DND-41 (cell line): ENCODE data around the gene ABCC3.
"Not testable (repeated sequence)": the region's sequence is repeated elsewhere in the genome, so short reads cannot be mapped to it uniquely, and the experiment has no call there.

Source experiments
- ATAC-seq: fragments of 200-7000 bp; cut with Tn5 transposase; 3 replicates; pipeline ENCODE4 v1.9.1; 2021; ENCODE audit warnings: low read depth; ENCODE audit not compliant: insufficient read depth
- DNase-seq: peaks from one replicate; pipeline ENCODE4 v3.0.0-alpha.2; 2020
- H2AFZ ChIP-seq: 2 replicates; pipeline ENCODE4 v1.6.0; 2012; ENCODE audit warnings: low read depth, low read length
- H3K27ac ChIP-seq: 2 replicates; pipeline ENCODE4 v1.5.1; 2012; ENCODE audit warnings: low read length, inconsistent platforms
- H3K27me3 ChIP-seq: fragments of 200-600 bp; sonication (generic); 2 replicates; pipeline ENCODE4 v1.6.0; 2012; ENCODE audit warnings: low read length, mild to moderate bottlenecking, inconsistent platforms; ENCODE audit not compliant: insufficient read depth, poor library complexity
- H3K36me3 ChIP-seq: 2 replicates; pipeline ENCODE4 v1.5.1; 2012; ENCODE audit warnings: low read length, inconsistent platforms; ENCODE audit not compliant: insufficient read depth
- H3K4me1 ChIP-seq: 2 replicates; pipeline ENCODE4 v1.5.1; 2012; ENCODE audit warnings: mild to moderate bottlenecking, low read length; ENCODE audit not compliant: insufficient read depth
- H3K4me2 ChIP-seq: 2 replicates; pipeline ENCODE4 v1.6.0; 2012; ENCODE audit warnings: mild to moderate bottlenecking, moderate library complexity, low read length, inconsistent platforms; ENCODE audit not compliant: insufficient read depth
- H3K4me3 ChIP-seq, 2 experiments: fragments of 200-600 bp in 1 of 2; shearing (Covaris generic) in 1 of 2; 2 replicates each; pipeline ENCODE4 v1.5.1; 2012 to 2016; ENCODE audit warnings: inconsistent platforms in 2 of 2, low read length in 2 of 2, mild to moderate bottlenecking in 2 of 2, low read depth in 1 of 2, moderate library complexity in 1 of 2
- H3K79me2 ChIP-seq: 2 replicates; pipeline ENCODE4 v1.6.0; 2012; ENCODE audit warnings: low read length, inconsistent platforms; ENCODE audit not compliant: insufficient read depth
- H3K9ac ChIP-seq: 2 replicates; pipeline ENCODE4 v1.6.0; 2012; ENCODE audit warnings: low read depth, mild to moderate bottlenecking, inconsistent platforms, low read length, moderate library complexity
- H3K9me3 ChIP-seq: 2 replicates; pipeline ENCODE4 v1.5.1; 2012; ENCODE audit warnings: low read length, moderate library complexity, mild to moderate bottlenecking, inconsistent platforms; ENCODE audit not compliant: insufficient read depth, severe bottlenecking
- H4K20me1 ChIP-seq: 2 replicates; pipeline ENCODE4 v1.6.0; 2012; ENCODE audit warnings: low read length; ENCODE audit not compliant: insufficient read depth
- EZH2 ChIP-seq: IDR thresholded peaks from 3 replicates; pipeline ENCODE4 v1.6.1; 2012; ENCODE audit warnings: borderline replicate concordance, low read depth, mild to moderate bottlenecking, moderate library complexity, low read length, inconsistent platforms; ENCODE audit not compliant: severe bottlenecking
- TF ChIP-seq, protein P1 (sequence below): IDR thresholded peaks from 2 replicates; pipeline ENCODE4 v1.5.1; 2012; ENCODE audit warnings: borderline replicate concordance, low read length, moderate library complexity, mild to moderate bottlenecking; ENCODE audit not compliant: poor library complexity, severe bottlenecking; ENCODE audit errors: extremely low read depth

ABCC3 gene

DNA sequence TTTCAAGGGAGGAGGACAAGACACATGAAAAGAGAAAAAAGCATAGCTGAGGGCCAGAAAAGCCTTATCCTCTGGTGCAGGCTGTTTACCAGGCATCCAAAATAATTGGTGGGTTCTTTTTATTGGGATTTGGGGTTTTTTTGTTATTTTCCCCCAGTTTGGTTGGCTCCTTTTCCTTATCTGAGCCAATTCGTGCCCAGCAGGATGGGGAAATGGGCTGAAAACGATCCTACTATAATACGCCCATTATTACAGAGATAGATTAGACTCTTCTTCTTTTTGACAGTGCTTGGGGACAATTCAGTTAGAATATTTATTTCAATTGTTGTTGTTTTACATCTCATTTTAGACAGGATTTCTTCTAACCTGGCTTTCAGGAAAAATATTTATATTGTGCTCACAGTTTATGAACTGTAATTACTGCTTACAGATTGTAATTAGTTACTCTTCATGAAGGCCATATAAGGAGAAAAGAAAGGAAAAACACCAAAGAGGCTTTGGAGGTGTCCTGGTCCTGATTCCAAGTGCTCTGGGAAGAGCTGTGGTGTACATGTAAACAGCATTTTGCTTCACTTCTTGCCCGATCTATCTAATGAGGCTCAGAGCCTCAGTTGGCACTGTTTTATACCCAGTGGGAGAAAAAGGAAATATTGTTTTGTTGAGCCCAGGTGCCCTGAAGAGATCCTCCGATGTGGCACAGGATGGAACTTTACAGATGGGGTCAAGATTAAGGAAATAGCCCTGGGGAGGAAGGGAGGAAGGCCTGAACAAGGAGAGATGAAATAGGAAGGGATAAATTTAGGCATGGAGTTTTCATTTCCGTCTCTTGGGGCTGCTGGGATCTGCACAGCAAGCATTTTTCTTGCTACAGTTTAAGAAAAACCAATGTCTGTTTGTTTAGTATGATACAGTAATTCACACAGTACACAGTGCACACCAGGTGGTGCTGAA, 73.6 kb downstream of the ABCC3 start:
- Histone ChIP-seq H4K20me1 (peaks cover 7% of the 10 kb centered on the region), H3K27me3 (no peaks in the 10 kb centered on the region), H3K9ac (peak overlapping the region; percentile 91), H3K36me3 (peaks cover 23% of the 10 kb centered on the region), H3K4me2 (peak overlapping the region; percentile 85), H3K9me3 (no peaks in the 10 kb centered on the region), H3K4me1 (peaks cover 58% of the 10 kb centered on the region), H3K4me3 (peak overlapping the region; percentile 62 to 94), H3K27ac (peak overlapping the region; percentile 98), H3K79me2 (peaks cover 69% of the 10 kb centered on the region), H2AFZ (peak overlapping the region; percentile 84)
- 0 out of 3 replicates have a peak, but pooled peaks have one; percentile 9 for ATAC-seq
- DNase-seq = peak; percentile 30
- TF ChIP-seq, protein P1, sequence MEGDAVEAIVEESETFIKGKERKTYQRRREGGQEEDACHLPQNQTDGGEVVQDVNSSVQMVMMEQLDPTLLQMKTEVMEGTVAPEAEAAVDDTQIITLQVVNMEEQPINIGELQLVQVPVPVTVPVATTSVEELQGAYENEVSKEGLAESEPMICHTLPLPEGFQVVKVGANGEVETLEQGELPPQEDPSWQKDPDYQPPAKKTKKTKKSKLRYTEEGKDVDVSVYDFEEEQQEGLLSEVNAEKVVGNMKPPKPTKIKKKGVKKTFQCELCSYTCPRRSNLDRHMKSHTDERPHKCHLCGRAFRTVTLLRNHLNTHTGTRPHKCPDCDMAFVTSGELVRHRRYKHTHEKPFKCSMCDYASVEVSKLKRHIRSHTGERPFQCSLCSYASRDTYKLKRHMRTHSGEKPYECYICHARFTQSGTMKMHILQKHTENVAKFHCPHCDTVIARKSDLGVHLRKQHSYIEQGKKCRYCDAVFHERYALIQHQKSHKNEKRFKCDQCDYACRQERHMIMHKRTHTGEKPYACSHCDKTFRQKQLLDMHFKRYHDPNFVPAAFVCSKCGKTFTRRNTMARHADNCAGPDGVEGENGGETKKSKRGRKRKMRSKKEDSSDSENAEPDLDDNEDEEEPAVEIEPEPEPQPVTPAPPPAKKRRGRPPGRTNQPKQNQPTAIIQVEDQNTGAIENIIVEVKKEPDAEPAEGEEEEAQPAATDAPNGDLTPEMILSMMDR = peak; percentile 0
- TF ChIP-seq EZH2 = no peak

DNA sequence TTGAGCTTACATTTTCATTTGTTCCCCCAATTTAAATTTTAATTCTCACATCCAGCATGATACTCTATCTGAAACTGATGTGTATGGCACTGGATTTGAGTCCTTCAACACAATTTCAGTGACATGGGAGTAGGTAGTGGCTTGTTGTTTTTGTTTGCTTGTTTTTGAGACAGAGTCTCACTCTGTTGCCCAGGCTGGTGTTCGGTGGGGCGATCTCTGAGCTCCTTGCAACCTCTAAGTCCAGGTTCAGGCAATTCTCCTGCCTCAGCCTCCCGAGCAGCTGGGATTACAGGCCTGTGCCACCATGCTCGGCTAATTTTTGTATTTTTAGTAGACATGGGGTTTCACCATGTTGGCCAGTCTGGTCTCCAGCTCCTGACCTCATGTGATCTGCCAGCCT, 74.4 kb downstream of the ABCC3 start:
- H3K79me2 ChIP-seq = peaks cover 61% of the 10 kb centered on the region
- peak overlapping the region; percentile 85 for H3K4me2 ChIP-seq
- peaks cover 15% of the 10 kb centered on the region for H3K36me3 ChIP-seq
- ATAC-seq, H3K27me3 ChIP-seq, H4K20me1 ChIP-seq, H3K9me3 ChIP-seq, DNase-seq: not testable (repeated sequence)
- peak overlapping the region; percentile 91 for H3K9ac ChIP-seq
- H3K4me3 ChIP-seq = peak overlapping the region; percentile 62 to 94; a peak in 3 of 4 replicates
- H2AFZ ChIP-seq = peak overlapping the region; percentile 84
- H3K4me1 ChIP-seq = peaks cover 51% of the 10 kb centered on the region
- peak overlapping the region; percentile 98 for H3K27ac ChIP-seq

DNA sequence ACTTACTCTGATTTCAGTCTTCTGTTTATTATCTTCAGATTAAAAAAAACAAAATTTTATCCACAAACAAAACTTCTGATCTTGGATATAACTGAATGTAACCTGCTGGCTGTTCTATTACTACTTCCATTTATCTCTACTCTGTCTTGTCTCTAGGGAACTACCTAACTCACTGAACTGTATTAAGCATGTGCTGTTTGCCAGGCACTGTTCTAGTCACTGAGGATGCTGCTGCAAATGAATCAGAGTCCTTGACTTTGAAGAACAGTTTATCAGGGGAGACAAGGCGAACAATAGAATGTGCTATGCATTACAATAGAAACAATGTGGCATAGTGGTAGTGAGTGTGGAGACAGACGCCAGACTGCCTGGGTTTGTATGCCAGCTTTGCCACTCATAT, 75.3 kb downstream of the ABCC3 start:
- H4K20me1 ChIP-seq = no peaks in the 10 kb centered on the region
- no peak overlapping the region for H2AFZ ChIP-seq
- no peaks in the 10 kb centered on the region for H3K27me3 ChIP-seq
- H3K9ac ChIP-seq = 0 out of 2 replicates have a peak overlapping the region, but pooled peaks have one; percentile 91
- no peak for ATAC-seq
- peaks cover 43% of the 10 kb centered on the region for H3K4me1 ChIP-seq
- TF ChIP-seq, protein P1 = no peak
- no peak for TF ChIP-seq EZH2
- H3K4me2 ChIP-seq = no peak overlapping the region
- H3K79me2 ChIP-seq = peaks cover 53% of the 10 kb centered on the region
- H3K27ac ChIP-seq = no peak overlapping the region
- no peaks in the 10 kb centered on the region for H3K9me3 ChIP-seq
- H3K36me3 ChIP-seq = peaks cover 8% of the 10 kb centered on the region
- H3K4me3 ChIP-seq = no peak overlapping the region
- DNase-seq = no peak

DNA sequence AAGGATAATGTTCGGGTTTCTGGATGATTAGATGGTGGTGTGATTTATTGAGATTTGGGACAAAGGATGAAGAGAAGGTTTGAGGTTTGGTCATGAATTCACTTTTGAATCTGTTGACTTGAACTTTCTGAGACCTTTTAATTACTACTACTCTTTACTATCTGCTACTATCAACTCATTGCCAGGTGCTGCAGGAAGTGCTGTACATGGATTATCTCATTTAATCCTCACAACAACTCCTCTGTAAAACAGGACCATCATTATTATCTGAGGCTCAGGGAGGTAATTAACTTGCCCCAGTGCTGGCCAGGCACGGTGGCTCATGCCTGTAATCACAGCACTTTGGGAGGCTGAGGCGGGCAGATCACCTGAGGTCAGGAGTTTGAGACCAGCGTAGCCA, 76.0 kb downstream of the ABCC3 start:
- Histone ChIP-seq H3K36me3 (peaks cover 3% of the 10 kb centered on the region; the same call in 1 of the 2 replicates), H3K4me1 (peaks cover 37% of the 10 kb centered on the region), H3K27ac (no peak overlapping the region), H3K27me3 (no peaks in the 10 kb centered on the region), H4K20me1 (no peaks in the 10 kb centered on the region), H3K4me2 (no peak overlapping the region), H2AFZ (no peak overlapping the region), H3K4me3 (no peak overlapping the region), H3K9me3 (no peaks in the 10 kb centered on the region), H3K9ac (no peak overlapping the region), H3K79me2 (peaks cover 47% of the 10 kb centered on the region)
- ATAC-seq (no peak), DNase-seq (no peak)
- TF ChIP-seq, protein P1 = no peak
- no peak for TF ChIP-seq EZH2
